IPS-18c (cell line): Measurements from ENCODE around the gene CROCC.

ENCODE experiments used
- H3K4me3 ChIP-seq: 2 replicates; pipeline ENCODE4 v1.7.0; 2013; ENCODE audit warnings: low read depth, mild to moderate bottlenecking, low read length, moderate library complexity; ENCODE audit not compliant: insufficient read depth
- H3K9me3 ChIP-seq: one replicate; pipeline ENCODE4 v1.6.1; 2013; ENCODE audit warnings: mild to moderate bottlenecking, low read length, moderate library complexity; ENCODE audit not compliant: control insufficient read depth, insufficient read depth

CROCC gene

GRCh38 chr1:16970132-16970910 is 48.6 kb downstream of the CROCC start:
- Histone ChIP-seq H3K4me3 (no peak overlapping the region), H3K9me3 (no peaks in the 10 kb centered on the region)

- Histone ChIP-seq H3K4me3 (no peak overlapping the region), H3K9me3 (no peaks in the 10 kb centered on the region)
Measured at GRCh38 chr1:16971341-16972188, 49.8 kb downstream of the CROCC start.

- Histone ChIP-seq H3K4me3 (no peak overlapping the region), H3K9me3 (no peaks in the 10 kb centered on the region)
Measured at GRCh38 chr1:16972189-16972895, 50.6 kb downstream of the CROCC start.

- H3K9me3 ChIP-seq, result peaks cover 2% of the 10 kb centered on the region
Measured at GRCh38 chr1:16973215-16973614, 51.5 kb downstream of the CROCC start.

GRCh38 chr1:16975211-16975610 is 53.5 kb downstream of the CROCC start:
- H3K9me3 ChIP-seq, result peaks cover 2% of the 10 kb centered on the region
- H3K4me3 ChIP-seq, result no peak overlapping the region

More at GRCh38 chr1:16973215-16973614, 51.5 kb downstream of the CROCC start:
- no peak overlapping the region for H3K4me3 ChIP-seq

GRCh38 chr1:16975838-16976237 is 54.1 kb downstream of the CROCC start:
- Histone ChIP-seq H3K9me3 (peaks cover 2% of the 10 kb centered on the region), H3K4me3 (no peak overlapping the region)

GRCh38 chr1:16976966-16977365 is 55.2 kb downstream of the CROCC start:
- H3K4me3 ChIP-seq, result no peak overlapping the region
- H3K9me3 ChIP-seq, result peaks cover 2% of the 10 kb centered on the region

GRCh38 chr1:16977377-16977776 is 55.6 kb downstream of the CROCC start:
- Histone ChIP-seq H3K9me3 (peaks cover 2% of the 10 kb centered on the region), H3K4me3 (no peak overlapping the region)

- H3K4me3 ChIP-seq, result peak overlapping the region; percentile 11; the same call in 1 of the 2 replicates
Measured at GRCh38 chr1:16978139-16978538, 56.4 kb downstream of the CROCC start.

GRCh38 chr1:16978567-16979474 is 57.1 kb downstream of the CROCC start:
- Histone ChIP-seq H3K9me3 (peaks cover 2% of the 10 kb centered on the region), H3K4me3 (peak overlapping the region; percentile 79)

More at GRCh38 chr1:16978139-16978538, 56.4 kb downstream of the CROCC start:
- H3K9me3 ChIP-seq, result peaks cover 2% of the 10 kb centered on the region

GRCh38 chr1:16979475-16980327 is 58.0 kb downstream of the CROCC start:
- peak overlapping the region; percentile 79 for H3K4me3 ChIP-seq

GRCh38 chr1:16980473-16981268 is 58.9 kb downstream of the CROCC start, which contains the start of gene MFAP2:
MFAP2 (minus strand) TSS chr1:16980620; CDS start chr1:16978273, 2,347 bp downstream.
- peak within 1 kb of the TSS; percentile 79 for H3K4me3 ChIP-seq
- H3K9me3 ChIP-seq, result peaks cover 2% of the 10 kb centered on the region

More at GRCh38 chr1:16979475-16980327, 58.0 kb downstream of the CROCC start:
- peaks cover 2% of the 10 kb centered on the region for H3K9me3 ChIP-seq

- peaks cover 2% of the 10 kb centered on the region for H3K9me3 ChIP-seq
- no peak overlapping the region for H3K4me3 ChIP-seq
Measured at GRCh38 chr1:16981269-16981849, 59.6 kb downstream of the CROCC start.

- H3K9me3 ChIP-seq, result no peaks in the 10 kb centered on the region
- no peak overlapping the region for H3K4me3 ChIP-seq
Measured at GRCh38 chr1:16982902-16983301, 61.2 kb downstream of the CROCC start.

- Histone ChIP-seq H3K9me3 (no peaks in the 10 kb centered on the region), H3K4me3 (no peak overlapping the region)
Measured at GRCh38 chr1:16983649-16984048, 61.9 kb downstream of the CROCC start.
